MM.1S (cell line): ENCODE measurements around the gene SPRR3.

Experiments
- EZH2 ChIP-seq: fragments of 300-600 bp; sonication (generic); optimal IDR thresholded peaks from 2 replicates; pipeline ENCODE3; 2017; ENCODE audit warnings: low read depth, mild to moderate bottlenecking, antibody characterized with exemption, low read length, mixed read lengths
- EZH2phosphoT487 ChIP-seq: fragments of 300-600 bp; sonication (generic); IDR thresholded peaks from 2 replicates; pipeline ENCODE4 v1.6.1; 2018; ENCODE audit warnings: antibody characterized with exemption, low read length
- TF ChIP-seq, protein P1 (sequence below): fragments of 300-600 bp; sonication (generic); IDR thresholded peaks from 2 replicates; pipeline ENCODE4 v1.5.1; 2016; ENCODE audit warnings: antibody characterized with exemption, low read length, mixed read lengths

- TF ChIP-seq, protein P1, sequence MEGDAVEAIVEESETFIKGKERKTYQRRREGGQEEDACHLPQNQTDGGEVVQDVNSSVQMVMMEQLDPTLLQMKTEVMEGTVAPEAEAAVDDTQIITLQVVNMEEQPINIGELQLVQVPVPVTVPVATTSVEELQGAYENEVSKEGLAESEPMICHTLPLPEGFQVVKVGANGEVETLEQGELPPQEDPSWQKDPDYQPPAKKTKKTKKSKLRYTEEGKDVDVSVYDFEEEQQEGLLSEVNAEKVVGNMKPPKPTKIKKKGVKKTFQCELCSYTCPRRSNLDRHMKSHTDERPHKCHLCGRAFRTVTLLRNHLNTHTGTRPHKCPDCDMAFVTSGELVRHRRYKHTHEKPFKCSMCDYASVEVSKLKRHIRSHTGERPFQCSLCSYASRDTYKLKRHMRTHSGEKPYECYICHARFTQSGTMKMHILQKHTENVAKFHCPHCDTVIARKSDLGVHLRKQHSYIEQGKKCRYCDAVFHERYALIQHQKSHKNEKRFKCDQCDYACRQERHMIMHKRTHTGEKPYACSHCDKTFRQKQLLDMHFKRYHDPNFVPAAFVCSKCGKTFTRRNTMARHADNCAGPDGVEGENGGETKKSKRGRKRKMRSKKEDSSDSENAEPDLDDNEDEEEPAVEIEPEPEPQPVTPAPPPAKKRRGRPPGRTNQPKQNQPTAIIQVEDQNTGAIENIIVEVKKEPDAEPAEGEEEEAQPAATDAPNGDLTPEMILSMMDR: no peak
- no peak for TF ChIP-seq EZH2phosphoT487
- TF ChIP-seq EZH2: no peak
These were observed 23.9 kb upstream of the SPRR3 start for GRCh38 chr1:152977614-152978013.
